Activated CD8-positive, alpha-beta T cell treated with anti-CD3 and anti-CD28 coated beads for 36 hours (primary cell): ENCODE results near the gene IL16. TPM values are rescaled to one million over a fixed set of nuclear protein-coding genes. Genes with fewer than 3 reads are reported as not detected.

Source experiments
- ATAC-seq: fragments of 200-7000 bp; cut with Tn5 transposase; one replicate; pipeline ENCODE4 v1.10.0; 2021; ENCODE audit warnings: mild to moderate bottlenecking, moderate library complexity
- CTCF ChIA-PET: fragments of 350-600 bp; sonication (Branson Sonifier 250); formaldehyde crosslinking; loops from one replicate; lab custom pipeline; 2021; ENCODE audit warnings: antibody characterized with exemption; lab: Charles Lee
- POLR2A ChIA-PET: fragments of 350-600 bp; sonication (Branson Sonifier 250); formaldehyde crosslinking; loops from one replicate; lab custom pipeline; 2021; ENCODE audit warnings: antibody characterized with exemption; lab: Charles Lee
- DNase-seq: peaks from one replicate; pipeline ENCODE4 v3.0.0-alpha.2; 2020
- H3K27ac Mint-ChIP-seq: one replicate; pipeline ENCODE4 v1.8.0; 2021; ENCODE audit warnings: mild to moderate bottlenecking, mixed read lengths
- H3K27me3 Mint-ChIP-seq: one replicate; pipeline ENCODE4 v1.8.0; 2021; ENCODE audit warnings: mixed read lengths
- H3K36me3 Mint-ChIP-seq: one replicate; pipeline ENCODE4 v1.8.0; 2021; ENCODE audit warnings: low read depth, mixed read lengths
- H3K4me1 Mint-ChIP-seq: one replicate; pipeline ENCODE4 v1.8.0; 2021; ENCODE audit warnings: low read depth, mixed read lengths
- H3K4me3 Mint-ChIP-seq: one replicate; pipeline ENCODE4 v1.8.0; 2021; ENCODE audit warnings: mild to moderate bottlenecking, moderate library complexity, mixed read lengths
- H3K9me3 Mint-ChIP-seq: one replicate; pipeline ENCODE4 v1.8.0; 2021; ENCODE audit warnings: mixed read lengths
- intact Hi-C: fragments of 100-400 bp; cut with micrococcal nuclease; formaldehyde crosslinking; loops from one replicate; pipeline ENCODE4 v1.10.0; 2022
- total RNA-seq, 2 experiments: library from RNA; stranded (reverse); gene quantifications; one replicate each; pipeline ENCODE4 v1.2.3, GENCODE V29; 2021
- TF ChIP-seq, protein P1 (sequence below): fragments of 200-600 bp; IDR thresholded peaks from one replicate; pipeline ENCODE4 v1.8.0; 2022; ENCODE audit warnings: antibody characterized with exemption, mild to moderate bottlenecking

Gene IL16
- total RNA-seq, 2 experiments from 2014 or later: 130 to 138 TPM

DNA sequence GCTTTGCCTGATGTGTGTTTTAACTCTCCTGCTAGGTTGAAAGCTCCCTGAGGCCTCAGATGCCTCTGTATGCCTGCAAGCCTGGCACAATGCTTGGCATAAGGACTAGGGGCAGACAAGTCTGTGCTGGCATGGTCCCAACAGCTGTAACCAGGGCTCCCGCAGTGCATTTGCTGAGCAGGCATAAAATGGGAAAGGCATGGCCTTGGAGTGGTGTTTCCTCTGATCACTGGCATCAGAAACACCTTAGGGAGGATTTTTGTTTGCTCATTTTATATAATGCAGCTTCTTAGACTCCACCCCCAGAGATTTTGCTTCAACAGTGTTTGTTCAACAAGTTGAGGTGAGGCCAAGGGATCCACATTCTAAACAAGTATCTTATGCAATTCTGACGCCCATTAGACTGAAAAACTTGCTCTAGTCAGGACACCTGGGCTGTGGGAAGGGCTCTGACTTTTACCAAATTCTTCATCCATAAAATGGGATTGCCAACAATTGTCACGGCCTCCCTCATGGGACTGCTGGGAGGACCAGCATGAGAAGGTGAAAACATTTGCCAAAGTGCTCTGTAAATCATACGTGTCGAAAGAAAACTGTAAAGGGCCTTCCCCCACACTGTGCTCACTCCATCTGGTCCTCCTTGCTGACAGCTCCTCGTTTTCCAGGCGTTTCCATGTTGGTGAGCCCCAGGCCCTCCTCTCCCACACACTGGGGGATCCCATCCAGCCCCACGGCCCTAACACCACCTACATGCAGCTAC, 84.2 kb downstream of the IL16 start:
- peaks cover 51% of the 10 kb centered on the region for H3K36me3 Mint-ChIP-seq

DNA sequence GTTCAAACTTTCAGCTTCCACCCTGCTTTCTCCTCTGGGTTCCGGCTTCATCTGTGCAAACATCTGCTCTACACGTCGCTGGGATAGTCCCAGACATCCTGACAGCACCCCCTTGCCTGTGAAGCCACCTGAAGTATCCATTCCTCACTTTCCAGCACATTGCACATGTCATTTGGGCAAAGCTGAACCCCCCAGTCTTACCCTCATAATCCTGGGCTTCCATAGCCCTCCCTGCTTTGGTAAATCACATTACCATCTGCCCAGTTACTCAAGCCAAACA, 84.7 kb downstream of the IL16 start:
- ChIA-PET CTCF (interaction anchor here (1.2 to 7.6 kb wide), 3 partner anchors 10 to 15 kb away, joined by 4 to 52 read pairs (median 12); no protein-coding TSS in a partner anchor), POLR2A (interaction anchor here (7.2 kb wide), 1 partner anchor 11 kb away, joined by 42 read pairs; no protein-coding TSS in a partner anchor)
- no peak for DNase-seq
- Mint-ChIP-seq H3K9me3 (peaks cover 19% of the 10 kb centered on the region), H3K4me3 (no peak overlapping the region), H3K27me3 (no peaks in the 10 kb centered on the region), H3K27ac (no peak overlapping the region), H3K36me3 (peaks cover 54% of the 10 kb centered on the region), H3K4me1 (peaks cover 63% of the 10 kb centered on the region)
- ATAC-seq: no peak
- TF ChIP-seq, protein P1, sequence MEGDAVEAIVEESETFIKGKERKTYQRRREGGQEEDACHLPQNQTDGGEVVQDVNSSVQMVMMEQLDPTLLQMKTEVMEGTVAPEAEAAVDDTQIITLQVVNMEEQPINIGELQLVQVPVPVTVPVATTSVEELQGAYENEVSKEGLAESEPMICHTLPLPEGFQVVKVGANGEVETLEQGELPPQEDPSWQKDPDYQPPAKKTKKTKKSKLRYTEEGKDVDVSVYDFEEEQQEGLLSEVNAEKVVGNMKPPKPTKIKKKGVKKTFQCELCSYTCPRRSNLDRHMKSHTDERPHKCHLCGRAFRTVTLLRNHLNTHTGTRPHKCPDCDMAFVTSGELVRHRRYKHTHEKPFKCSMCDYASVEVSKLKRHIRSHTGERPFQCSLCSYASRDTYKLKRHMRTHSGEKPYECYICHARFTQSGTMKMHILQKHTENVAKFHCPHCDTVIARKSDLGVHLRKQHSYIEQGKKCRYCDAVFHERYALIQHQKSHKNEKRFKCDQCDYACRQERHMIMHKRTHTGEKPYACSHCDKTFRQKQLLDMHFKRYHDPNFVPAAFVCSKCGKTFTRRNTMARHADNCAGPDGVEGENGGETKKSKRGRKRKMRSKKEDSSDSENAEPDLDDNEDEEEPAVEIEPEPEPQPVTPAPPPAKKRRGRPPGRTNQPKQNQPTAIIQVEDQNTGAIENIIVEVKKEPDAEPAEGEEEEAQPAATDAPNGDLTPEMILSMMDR: no peak
- intact Hi-C loops: no loop called here

More for the DNA sequence above, 84.2 kb downstream of the IL16 start:
- no peaks in the 10 kb centered on the region for H3K27me3 Mint-ChIP-seq
- H3K9me3 Mint-ChIP-seq: peaks cover 21% of the 10 kb centered on the region
- DNase-seq: no peak
- H3K4me1 Mint-ChIP-seq: peaks cover 63% of the 10 kb centered on the region
- no peak for ATAC-seq
- ChIA-PET CTCF (interaction anchor here (1.0 to 7.6 kb wide), 5 partner anchors 10 to 120 kb away, joined by 3 to 52 read pairs (median 11); no protein-coding TSS in a partner anchor), POLR2A (interaction anchor here (0.5 to 7.2 kb wide), 4 partner anchors 11 to 102 kb away, joined by 4 to 42 read pairs (median 7); no protein-coding TSS in a partner anchor)
- H3K4me3 Mint-ChIP-seq: no peak overlapping the region
- no peak overlapping the region for H3K27ac Mint-ChIP-seq
- TF ChIP-seq, protein P1: no peak
- intact Hi-C loops: no loop called here

DNA sequence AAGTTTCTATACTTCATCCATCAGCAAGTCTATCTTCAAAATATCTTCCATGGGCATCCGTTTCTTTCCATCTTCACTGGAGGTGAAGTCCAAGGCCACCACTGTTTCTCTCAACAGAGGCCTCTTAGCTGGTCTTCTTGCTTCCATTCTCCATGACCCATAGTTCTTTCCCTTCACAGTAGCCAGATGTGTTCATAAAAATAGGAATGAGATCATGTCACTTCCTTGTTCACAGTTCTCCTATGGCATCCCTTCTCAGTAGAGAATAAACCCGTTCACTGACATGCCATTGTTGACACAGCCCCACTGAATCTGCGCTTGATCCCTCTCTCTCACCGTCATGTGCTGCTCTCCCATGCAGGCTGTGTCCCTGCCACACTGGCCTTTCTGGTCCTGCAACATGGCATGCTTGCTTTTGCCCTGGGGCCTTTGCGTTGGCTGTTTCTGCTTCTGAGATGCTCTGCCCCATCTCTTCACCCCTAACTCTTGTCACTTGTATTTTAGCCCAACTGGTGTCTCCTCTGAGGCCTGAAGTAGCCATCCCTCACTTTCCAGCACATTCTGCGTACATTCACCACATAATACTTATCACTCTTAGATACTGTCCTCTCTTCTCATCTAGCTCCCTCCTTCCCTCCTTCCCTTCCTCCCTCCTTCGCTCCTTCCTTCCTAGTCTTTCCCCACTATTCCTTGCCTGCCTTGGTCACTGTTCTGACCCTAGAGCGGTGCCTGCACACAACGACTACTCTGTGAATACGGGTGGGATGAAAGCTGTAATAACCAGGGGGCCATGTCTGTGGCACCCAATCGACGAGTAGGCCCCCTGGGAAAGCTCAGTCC, 85.3 kb downstream of the IL16 start:
- Mint-ChIP-seq H3K9me3 (peaks cover 15% of the 10 kb centered on the region), H3K27ac (no peak overlapping the region), H3K4me3 (no peak overlapping the region), H3K4me1 (peaks cover 64% of the 10 kb centered on the region), H3K36me3 (peaks cover 51% of the 10 kb centered on the region), H3K27me3 (no peaks in the 10 kb centered on the region)
- DNase-seq (no peak), ATAC-seq (no peak)
- intact Hi-C loops: no loop called here
- TF ChIP-seq, protein P1: no peak
- POLR2A ChIA-PET: interaction anchor here (1.2 to 7.2 kb wide), 3 partner anchors 10 to 15 kb away, joined by 3 to 42 read pairs (median 4); no protein-coding TSS in a partner anchor
- CTCF ChIA-PET: interaction anchor here (1.2 to 7.6 kb wide), 4 partner anchors 9 to 16 kb away, joined by 4 to 52 read pairs (median 9); no protein-coding TSS in a partner anchor

DNA sequence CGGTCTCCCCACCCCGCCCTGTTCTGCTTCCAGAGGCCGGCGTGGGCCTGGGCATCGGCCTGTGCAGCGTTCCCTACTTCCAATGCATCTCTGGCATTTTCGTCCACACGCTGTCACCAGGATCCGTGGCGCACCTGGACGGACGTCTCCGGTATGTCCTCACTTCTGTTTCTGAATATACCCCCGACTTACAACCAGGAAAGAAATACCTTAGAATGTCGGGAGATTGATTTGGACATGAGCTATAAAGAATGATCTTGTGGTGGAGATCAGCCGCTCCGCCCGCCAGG, 85.9 kb downstream of the IL16 start:
- intact Hi-C loops: no loop called here
- Mint-ChIP-seq H3K36me3 (peaks cover 51% of the 10 kb centered on the region), H3K4me3 (no peak overlapping the region), H3K27me3 (no peaks in the 10 kb centered on the region), H3K27ac (no peak overlapping the region), H3K4me1 (peaks cover 68% of the 10 kb centered on the region), H3K9me3 (peaks cover 14% of the 10 kb centered on the region)
- DNase-seq (no peak), ATAC-seq (no peak)
- CTCF ChIA-PET: interaction anchor here (1.4 to 7.6 kb wide), 2 partner anchors 9 to 16 kb away, joined by 6 to 52 read pairs; no protein-coding TSS in a partner anchor
- TF ChIP-seq, protein P1: no peak
- POLR2A ChIA-PET: interaction anchor here (0.6 to 7.2 kb wide), 5 partner anchors 10 to 175 kb away, joined by 3 to 42 read pairs (median 4); no protein-coding TSS in a partner anchor
